Cardiac muscle cell (in vitro differentiated cells and primary cell): Measurements from ENCODE around the gene RERE. TPM values are rescaled to one million over a fixed set of nuclear protein-coding genes. Genes with fewer than 3 reads are reported as not detected.

Experiments
- DNase-seq, 2 donors: peaks; one replicate each; pipeline versions ENCODE4 v3.0.0 to v3.0.0-alpha.2; 2010 to 2017; ENCODE audit warnings: low read depth in 1 of 2, low spot score in 1 of 2
- H3K27ac ChIP-seq: fragments of 200-600 bp; sonication (generic); 2 replicates; pipeline ENCODE4 v1.5.1; 2016
- H3K27me3 ChIP-seq: fragments of 200-600 bp; sonication (generic); 2 replicates; pipeline ENCODE4 v1.6.0; 2016; ENCODE audit warnings: control low read depth
- H3K36me3 ChIP-seq: fragments of 200-600 bp; sonication (generic); 2 replicates; pipeline ENCODE4 v1.5.1; 2016; ENCODE audit warnings: control low read depth
- H3K4me1 ChIP-seq: fragments of 200-600 bp; sonication (generic); 2 replicates; pipeline ENCODE4 v1.8.1; 2017; ENCODE audit warnings: low read depth, mild to moderate bottlenecking, mixed run types
- H3K4me3 ChIP-seq: fragments of 200-600 bp; sonication (generic); 2 replicates; pipeline ENCODE4 v1.5.1; 2016; ENCODE audit warnings: mild to moderate bottlenecking
- H3K9me3 ChIP-seq: fragments of 200-600 bp; sonication (generic); 2 replicates; pipeline ENCODE4 v1.5.1; 2017; ENCODE audit warnings: low read depth, mild to moderate bottlenecking, control low read depth
- polyA plus RNA-seq: library from polyadenylated mRNA; unstranded; fragments of >200 nt; fragmentation: Nextera tagmentation; extraction: Ambion mirVana; gene quantifications from 2 replicates; pipeline ENCODE4 v1.2.1, GENCODE V29; 2016
- total RNA-seq: library from RNA; depleted of rRNA; stranded (reverse); fragments of >200 nt; gene quantifications from 2 replicates; pipeline ENCODE4 v1.2.3, GENCODE V29; 2016
- TF ChIP-seq, protein P1 (sequence below): IDR thresholded peaks from 2 replicates; pipeline ENCODE4 v1.5.1; 2012; ENCODE audit warnings: low read depth, mild to moderate bottlenecking, low read length

RERE gene
- total and polyA plus RNA-seq, 2 experiments from 2014 or later, result 72.5 to 81.0 TPM

DNA sequence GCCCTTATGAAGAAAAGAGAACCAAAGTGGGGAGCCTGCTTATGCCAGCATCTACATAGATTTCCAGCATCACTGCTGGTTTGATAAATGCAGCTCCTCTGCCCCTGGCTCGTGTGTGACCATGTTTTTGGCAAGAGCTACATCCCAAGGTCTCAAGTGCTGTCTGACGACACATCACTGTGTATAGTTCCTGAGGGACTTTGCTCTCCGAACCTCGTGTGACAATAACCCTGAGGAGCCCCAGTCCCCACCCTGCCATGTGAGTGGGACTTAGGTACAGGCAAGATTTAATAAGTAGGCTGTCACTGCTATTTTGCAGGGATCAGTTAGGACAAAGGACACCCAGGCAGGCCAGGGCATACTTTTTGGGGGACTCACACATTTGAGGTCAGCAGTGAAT is 28.8 kb upstream of the RERE start:
- Histone ChIP-seq H3K27me3 (no peaks in the 10 kb centered on the region), H3K36me3 (no peaks in the 10 kb centered on the region), H3K4me1 (peaks cover 7% of the 10 kb centered on the region), H3K27ac (no peak overlapping the region), H3K9me3 (no peaks in the 10 kb centered on the region), H3K4me3 (no peak overlapping the region)
- TF ChIP-seq, protein P1, sequence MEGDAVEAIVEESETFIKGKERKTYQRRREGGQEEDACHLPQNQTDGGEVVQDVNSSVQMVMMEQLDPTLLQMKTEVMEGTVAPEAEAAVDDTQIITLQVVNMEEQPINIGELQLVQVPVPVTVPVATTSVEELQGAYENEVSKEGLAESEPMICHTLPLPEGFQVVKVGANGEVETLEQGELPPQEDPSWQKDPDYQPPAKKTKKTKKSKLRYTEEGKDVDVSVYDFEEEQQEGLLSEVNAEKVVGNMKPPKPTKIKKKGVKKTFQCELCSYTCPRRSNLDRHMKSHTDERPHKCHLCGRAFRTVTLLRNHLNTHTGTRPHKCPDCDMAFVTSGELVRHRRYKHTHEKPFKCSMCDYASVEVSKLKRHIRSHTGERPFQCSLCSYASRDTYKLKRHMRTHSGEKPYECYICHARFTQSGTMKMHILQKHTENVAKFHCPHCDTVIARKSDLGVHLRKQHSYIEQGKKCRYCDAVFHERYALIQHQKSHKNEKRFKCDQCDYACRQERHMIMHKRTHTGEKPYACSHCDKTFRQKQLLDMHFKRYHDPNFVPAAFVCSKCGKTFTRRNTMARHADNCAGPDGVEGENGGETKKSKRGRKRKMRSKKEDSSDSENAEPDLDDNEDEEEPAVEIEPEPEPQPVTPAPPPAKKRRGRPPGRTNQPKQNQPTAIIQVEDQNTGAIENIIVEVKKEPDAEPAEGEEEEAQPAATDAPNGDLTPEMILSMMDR, result no peak
- DNase-seq, result no peak

DNA sequence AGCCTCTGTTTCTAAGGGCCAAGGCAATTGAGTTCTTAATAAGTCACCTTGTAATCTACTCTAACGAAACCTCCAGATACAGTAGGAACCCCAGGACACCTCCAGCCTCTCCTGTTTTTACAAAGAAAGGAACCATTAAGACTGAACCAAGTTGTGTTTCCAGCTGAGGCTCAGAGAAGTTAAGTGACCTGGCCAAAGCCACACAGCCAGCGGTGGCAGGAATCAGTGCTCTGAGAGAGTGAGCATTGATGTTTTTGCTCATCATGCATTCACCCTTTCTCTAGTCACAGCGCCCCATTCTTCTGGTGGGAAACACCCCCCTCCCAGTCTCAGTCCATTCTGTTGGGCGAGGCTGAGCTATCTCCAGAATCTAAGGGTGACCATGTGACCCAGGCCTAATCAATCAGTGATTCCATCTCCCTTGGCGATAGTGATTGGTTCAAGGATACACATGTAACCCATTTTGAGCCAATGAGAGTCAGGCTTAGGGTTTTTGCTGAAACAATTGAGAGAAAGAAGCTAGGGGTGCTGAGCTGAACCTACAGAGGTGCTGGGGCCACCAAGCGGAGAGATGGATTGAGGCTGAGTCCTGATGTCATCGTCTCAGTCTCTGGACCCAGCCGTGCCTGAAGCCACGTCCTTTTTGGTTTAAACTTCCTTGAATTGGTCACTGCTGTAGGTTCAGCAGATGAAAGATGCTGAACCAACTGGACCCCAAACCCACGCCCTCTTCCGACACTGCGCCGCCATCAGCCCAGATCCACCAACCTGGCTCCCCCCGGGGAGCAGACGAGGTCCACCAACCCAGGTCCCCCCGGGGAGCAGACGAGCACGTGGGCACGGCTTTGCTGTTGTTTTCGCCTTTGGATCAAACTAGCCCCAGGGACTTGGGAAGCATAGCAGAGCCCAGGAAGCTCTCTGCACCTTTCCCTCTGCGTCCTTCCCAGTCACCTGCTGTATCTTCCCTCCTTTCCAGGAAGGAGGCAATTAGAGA is 28.0 kb upstream of the RERE start:
- Histone ChIP-seq H3K27me3 (no peaks in the 10 kb centered on the region), H3K36me3 (no peaks in the 10 kb centered on the region), H3K4me3 (no peak overlapping the region), H3K9me3 (no peaks in the 10 kb centered on the region), H3K4me1 (peaks cover 7% of the 10 kb centered on the region), H3K27ac (no peak overlapping the region)
- TF ChIP-seq, protein P1, result no peak
- no peak for DNase-seq

DNA sequence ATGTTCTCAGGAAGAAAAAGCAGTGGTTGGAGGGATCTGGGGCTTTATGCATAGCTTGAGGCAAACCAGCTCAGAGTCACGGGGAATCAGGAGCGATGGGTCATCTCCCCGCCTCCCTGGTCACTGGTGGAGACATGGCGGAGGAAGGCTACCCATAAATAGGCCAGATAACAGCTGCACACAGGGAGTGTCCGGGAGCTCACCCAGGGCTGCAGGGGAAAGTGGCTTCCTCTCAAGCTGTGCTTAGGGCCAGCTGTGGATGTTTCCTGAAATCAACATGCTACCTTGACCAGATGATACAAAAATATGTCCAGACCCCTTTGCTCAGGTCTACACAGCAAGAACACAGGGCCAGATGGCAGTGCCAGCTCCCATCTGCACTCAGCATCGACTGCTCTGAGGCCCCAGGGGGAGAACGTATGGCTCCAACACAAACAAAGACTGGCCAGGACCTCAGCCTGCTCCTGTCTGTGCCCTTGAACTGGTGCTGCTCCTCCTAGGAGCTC is 27.1 kb upstream of the RERE start:
- no peaks in the 10 kb centered on the region for H3K27me3 ChIP-seq
- H3K27ac ChIP-seq, result no peak overlapping the region
- TF ChIP-seq, protein P1, result no peak
- no peak overlapping the region for H3K4me3 ChIP-seq
- DNase-seq, result peak in 1 of 2 donors; percentile 30
- H3K36me3 ChIP-seq, result no peaks in the 10 kb centered on the region
- H3K4me1 ChIP-seq, result peaks cover 7% of the 10 kb centered on the region
- no peaks in the 10 kb centered on the region for H3K9me3 ChIP-seq

DNA sequence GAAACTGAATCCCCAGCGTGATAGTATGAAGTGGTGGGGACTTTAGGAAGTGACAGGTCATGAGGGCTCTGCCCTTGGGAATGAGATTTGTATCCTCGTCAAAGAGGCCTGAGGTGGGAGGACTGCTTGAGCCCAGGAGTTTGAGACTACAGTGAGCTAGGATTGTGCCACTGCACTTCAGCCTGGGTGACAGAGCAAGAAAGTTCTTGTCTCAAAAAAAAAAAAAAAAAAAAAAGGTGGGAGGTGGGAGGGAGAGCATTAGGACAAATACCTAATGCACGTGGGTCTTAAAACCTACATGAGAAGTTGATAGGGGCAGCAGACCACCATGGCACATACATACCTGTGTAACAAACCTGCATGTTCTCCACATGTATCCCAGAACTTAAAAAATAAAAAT is 24.0 kb upstream of the RERE start:
- no peaks in the 10 kb centered on the region for H3K27me3 ChIP-seq

DNA sequence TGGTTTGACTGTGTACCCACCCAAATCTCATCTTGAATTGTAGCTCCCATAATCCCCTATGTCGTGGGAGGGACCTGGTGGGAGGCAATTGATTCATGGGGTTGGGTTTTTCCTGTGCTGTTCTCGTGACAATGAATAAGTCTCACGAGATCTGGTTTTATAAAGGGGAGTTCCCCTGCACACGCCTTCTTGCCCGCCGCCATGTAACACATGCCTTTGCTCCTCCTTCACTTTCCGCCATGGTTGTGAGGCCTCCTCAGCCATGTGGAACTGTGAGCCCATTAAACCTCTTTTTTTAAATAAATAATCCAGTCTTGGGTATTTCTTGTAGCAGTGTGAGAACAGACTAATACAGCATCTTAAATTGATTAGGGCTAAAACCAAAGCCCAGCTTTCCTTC is 22.6 kb upstream of the RERE start:
- DNase-seq, result no peak
- Histone ChIP-seq H3K4me3 (no peak overlapping the region), H3K4me1 (peaks cover 7% of the 10 kb centered on the region), H3K9me3 (no peaks in the 10 kb centered on the region), H3K27ac (no peak overlapping the region), H3K36me3 (no peaks in the 10 kb centered on the region), H3K27me3 (no peaks in the 10 kb centered on the region)
- TF ChIP-seq, protein P1, result no peak

More for the DNA sequence above, 24.0 kb upstream of the RERE start:
- TF ChIP-seq, protein P1, result no peak
- H3K27ac ChIP-seq, result no peak overlapping the region
- DNase-seq, result no peak
- peaks cover 7% of the 10 kb centered on the region for H3K4me1 ChIP-seq
- H3K36me3 ChIP-seq, result no peaks in the 10 kb centered on the region
- no peaks in the 10 kb centered on the region for H3K9me3 ChIP-seq
- H3K4me3 ChIP-seq, result no peak overlapping the region
